Fibroblast of villous mesenchyme (primary cell): ENCODE data around the gene MSI2. TPM values are rescaled to one million over a fixed set of nuclear protein-coding genes. Genes with fewer than 3 reads are reported as not detected.

ENCODE experiments used
- DNase-seq: peaks from one replicate; pipeline ENCODE4 v3.0.0-alpha.2; 2010; ENCODE audit warnings: low read depth
- H3K4me3 ChIP-seq: 2 replicates; pipeline ENCODE4 v1.5.1; 2011; ENCODE audit warnings: low read depth, mild to moderate bottlenecking, low read length
- CTCF ChIP-seq: IDR thresholded peaks from 2 replicates; pipeline ENCODE4 v1.5.1; 2012; ENCODE audit warnings: low read depth, mild to moderate bottlenecking, low read length; ENCODE audit not compliant: insufficient read depth
- total RNA-seq: library from RNA; depleted of rRNA; stranded (reverse); fragments of >200 nt; gene quantifications from 2 replicates; pipeline ENCODE4 v1.2.3, GENCODE V29; 2012

The MSI2 gene
- total RNA-seq, 1 donor = 50.1 TPM

GRCh38 chr17:57505841-57506773, 249.8 kb downstream of the MSI2 start:
- TF ChIP-seq CTCF = no peak
- no peak for DNase-seq
- H3K4me3 ChIP-seq = no peak overlapping the region

- no peak for TF ChIP-seq CTCF
- H3K4me3 ChIP-seq = no peak overlapping the region
- DNase-seq = no peak
Observed at GRCh38 chr17:57506774-57507127, 250.4 kb downstream of the MSI2 start.

- TF ChIP-seq CTCF = no peak
- no peak overlapping the region for H3K4me3 ChIP-seq
- no peak for DNase-seq
Observed at GRCh38 chr17:57507828-57508227, 251.5 kb downstream of the MSI2 start.

GRCh38 chr17:57508671-57509070, 252.3 kb downstream of the MSI2 start:
- no peak for DNase-seq
- TF ChIP-seq CTCF = no peak
- H3K4me3 ChIP-seq = no peak overlapping the region

GRCh38 chr17:57511475-57512123, 255.3 kb downstream of the MSI2 start:
- DNase-seq = no peak
- H3K4me3 ChIP-seq = no peak overlapping the region
- TF ChIP-seq CTCF = no peak

GRCh38 chr17:57512258-57512657, 255.9 kb downstream of the MSI2 start:
- DNase-seq = no peak
- H3K4me3 ChIP-seq = no peak overlapping the region
- no peak for TF ChIP-seq CTCF
